MM.1S (cell line): ENCODE results near the gene TSPEAR.
"Not testable (repeated sequence)": the region's sequence is repeated elsewhere in the genome, so short reads cannot be mapped to it uniquely, and the experiment has no call there.

Source experiments
- DNase-seq: peaks from one replicate; pipeline ENCODE4 v3.0.0-alpha.2; 2015
- H2AFZ ChIP-seq: fragments of 300-600 bp; sonication (generic); 2 replicates; pipeline ENCODE4 v1.6.0; 2016; ENCODE audit warnings: antibody characterized with exemption, low read length
- H3F3A ChIP-seq: fragments of 300-600 bp; sonication (generic); 2 replicates; pipeline ENCODE4 v1.6.1; 2016; ENCODE audit warnings: mild to moderate bottlenecking, antibody characterized with exemption, low read length, moderate library complexity, mixed read lengths; ENCODE audit not compliant: insufficient read depth
- H3K27ac ChIP-seq: fragments of 300-600 bp; sonication (generic); 2 replicates; pipeline ENCODE4 v1.5.1; 2016; ENCODE audit warnings: mild to moderate bottlenecking, low read length
- H3K27me3 ChIP-seq: fragments of 300-600 bp; sonication (generic); replicated peaks from 2 replicates; pipeline ENCODE4 v1.6.0; 2016; ENCODE audit warnings: low read length; ENCODE audit not compliant: insufficient read depth
- H3K36me3 ChIP-seq: fragments of 300-600 bp; sonication (generic); replicated peaks from 2 replicates; pipeline ENCODE4 v1.6.1; 2016; ENCODE audit warnings: mild to moderate bottlenecking, low read length, mixed read lengths; ENCODE audit not compliant: insufficient read depth
- H3K4me1 ChIP-seq: fragments of 300-600 bp; sonication (generic); 2 replicates; pipeline ENCODE4 v1.6.1; 2016; ENCODE audit warnings: low read length, mixed read lengths
- H3K4me2 ChIP-seq: fragments of 300-600 bp; sonication (generic); 2 replicates; pipeline ENCODE4 v1.6.0; 2016; ENCODE audit warnings: low read depth, low read length
- H3K4me3 ChIP-seq: fragments of 300-600 bp; sonication (generic); 2 replicates; pipeline ENCODE4 v1.5.1; 2016; ENCODE audit warnings: low read length, mixed read lengths
- H3K79me2 ChIP-seq: fragments of 300-600 bp; sonication (generic); 2 replicates; pipeline ENCODE4 v1.6.1; 2016; ENCODE audit warnings: mixed run types, low read length, mixed read lengths
- H3K9ac ChIP-seq: fragments of 300-600 bp; sonication (generic); 2 replicates; pipeline ENCODE4 v1.6.1; 2016; ENCODE audit warnings: low read length, mixed read lengths
- H3K9me2 ChIP-seq: fragments of 300-600 bp; sonication (generic); replicated peaks from 2 replicates; pipeline ENCODE4 v1.6.1; 2016; ENCODE audit warnings: mild to moderate bottlenecking, low read length, mixed read lengths; ENCODE audit not compliant: insufficient read depth
- H3K9me3 ChIP-seq: fragments of 300-600 bp; sonication (generic); replicated peaks from 2 replicates; pipeline ENCODE4 v1.6.1; 2016; ENCODE audit warnings: mild to moderate bottlenecking, low read length, mixed read lengths; ENCODE audit not compliant: insufficient read depth
- H4K20me1 ChIP-seq: fragments of 300-600 bp; sonication (generic); 2 replicates; pipeline ENCODE4 v1.6.1; 2016; ENCODE audit warnings: mild to moderate bottlenecking, low read length, moderate library complexity, mixed read lengths; ENCODE audit not compliant: insufficient read depth
- EZH2 ChIP-seq: fragments of 300-600 bp; sonication (generic); optimal IDR thresholded peaks from 2 replicates; pipeline ENCODE3; 2017; ENCODE audit warnings: low read depth, mild to moderate bottlenecking, antibody characterized with exemption, low read length, mixed read lengths
- EZH2phosphoT487 ChIP-seq: fragments of 300-600 bp; sonication (generic); IDR thresholded peaks from 2 replicates; pipeline ENCODE4 v1.6.1; 2018; ENCODE audit warnings: antibody characterized with exemption, low read length
- TF ChIP-seq, protein P1 (sequence below): fragments of 300-600 bp; sonication (generic); IDR thresholded peaks from 2 replicates; pipeline ENCODE4 v1.5.1; 2016; ENCODE audit warnings: antibody characterized with exemption, low read length, mixed read lengths

Gene TSPEAR

DNA sequence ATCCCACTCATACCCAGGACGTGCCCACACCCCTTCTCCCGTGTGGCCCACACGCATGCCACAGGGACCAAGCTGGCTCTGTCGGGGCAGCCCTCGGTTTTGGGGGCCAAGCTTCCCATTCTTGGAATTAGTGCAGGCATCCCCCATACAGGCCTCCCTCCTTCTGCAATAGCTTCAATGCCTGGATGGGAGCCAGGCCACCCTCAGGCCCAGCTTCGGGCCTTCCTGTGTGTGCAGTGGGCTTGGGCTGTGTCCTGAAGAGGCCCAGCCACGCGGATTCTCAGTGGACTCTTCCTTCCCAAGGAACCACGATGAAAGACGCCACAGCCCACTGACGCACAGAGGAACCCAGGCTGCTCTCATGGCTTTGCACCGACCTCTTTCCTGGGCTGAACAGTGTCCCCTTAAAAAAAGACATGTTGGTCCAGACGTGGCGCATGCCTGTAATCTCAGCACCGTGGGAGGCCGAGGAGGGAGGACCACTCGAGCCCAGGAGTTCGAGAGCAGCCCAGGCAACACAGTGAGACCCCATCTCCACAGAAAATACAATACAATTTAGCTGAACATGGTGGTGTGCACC lies 61.8 kb downstream of the TSPEAR start:
- Histone ChIP-seq H4K20me1 (no peaks in the 10 kb centered on the region), H3K9me3 (no peaks in the 10 kb centered on the region; the same call in 1 of the 2 replicates), H3K27me3 (peaks cover 94% of the 10 kb centered on the region), H3K79me2 (no peaks in the 10 kb centered on the region), H2AFZ (no peak overlapping the region), H3K36me3 (no peaks in the 10 kb centered on the region), H3K4me1 (no peaks in the 10 kb centered on the region), H3K9ac (no peak overlapping the region), H3F3A (no peaks in the 10 kb centered on the region), H3K9me2 (no peaks in the 10 kb centered on the region), H3K27ac (no peak overlapping the region), H3K4me3 (no peak overlapping the region), H3K4me2 (no peak overlapping the region)
- no peak for DNase-seq
- no peak for TF ChIP-seq EZH2phosphoT487
- TF ChIP-seq, protein P1, sequence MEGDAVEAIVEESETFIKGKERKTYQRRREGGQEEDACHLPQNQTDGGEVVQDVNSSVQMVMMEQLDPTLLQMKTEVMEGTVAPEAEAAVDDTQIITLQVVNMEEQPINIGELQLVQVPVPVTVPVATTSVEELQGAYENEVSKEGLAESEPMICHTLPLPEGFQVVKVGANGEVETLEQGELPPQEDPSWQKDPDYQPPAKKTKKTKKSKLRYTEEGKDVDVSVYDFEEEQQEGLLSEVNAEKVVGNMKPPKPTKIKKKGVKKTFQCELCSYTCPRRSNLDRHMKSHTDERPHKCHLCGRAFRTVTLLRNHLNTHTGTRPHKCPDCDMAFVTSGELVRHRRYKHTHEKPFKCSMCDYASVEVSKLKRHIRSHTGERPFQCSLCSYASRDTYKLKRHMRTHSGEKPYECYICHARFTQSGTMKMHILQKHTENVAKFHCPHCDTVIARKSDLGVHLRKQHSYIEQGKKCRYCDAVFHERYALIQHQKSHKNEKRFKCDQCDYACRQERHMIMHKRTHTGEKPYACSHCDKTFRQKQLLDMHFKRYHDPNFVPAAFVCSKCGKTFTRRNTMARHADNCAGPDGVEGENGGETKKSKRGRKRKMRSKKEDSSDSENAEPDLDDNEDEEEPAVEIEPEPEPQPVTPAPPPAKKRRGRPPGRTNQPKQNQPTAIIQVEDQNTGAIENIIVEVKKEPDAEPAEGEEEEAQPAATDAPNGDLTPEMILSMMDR: no peak
- no peak for TF ChIP-seq EZH2

DNA sequence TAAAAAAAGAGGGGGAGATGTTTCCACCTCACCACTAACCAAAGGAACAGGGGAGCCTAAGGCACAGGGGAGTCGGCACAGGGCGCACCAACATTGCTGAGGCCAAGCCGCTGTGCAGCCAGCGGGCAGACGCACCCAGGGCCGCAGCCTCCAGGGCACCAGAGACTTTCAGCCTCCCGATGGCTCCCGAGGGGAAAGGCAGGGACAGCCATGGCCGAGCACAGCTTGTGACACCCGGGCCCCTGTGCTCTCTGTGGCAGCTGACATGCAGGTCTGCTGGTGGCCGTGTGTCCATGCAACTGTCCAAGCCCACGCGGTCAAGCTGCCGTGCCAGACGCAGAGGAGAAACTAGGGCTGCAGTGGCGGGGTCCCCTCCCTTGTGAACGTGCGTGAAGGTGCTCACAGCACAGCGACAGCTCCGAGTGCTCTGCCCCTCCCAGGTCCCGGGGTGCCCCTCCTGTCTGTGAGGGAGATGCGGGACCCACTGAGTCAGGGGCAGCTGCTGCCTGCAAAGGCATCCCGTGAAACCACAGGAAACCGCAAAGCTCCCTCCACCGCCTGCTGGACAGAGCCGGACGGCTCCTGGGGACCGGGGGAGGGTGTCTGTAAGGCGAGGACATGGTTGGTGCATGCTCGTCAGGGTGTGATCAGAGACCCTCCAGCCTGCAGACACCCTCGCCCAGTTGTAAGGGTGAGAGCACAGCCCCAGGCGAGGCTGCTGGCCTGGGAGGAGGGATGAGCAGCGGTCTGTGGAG lies 62.6 kb downstream of the TSPEAR start:
- H4K20me1 ChIP-seq: no peaks in the 10 kb centered on the region
- H3F3A ChIP-seq: no peaks in the 10 kb centered on the region
- TF ChIP-seq, protein P1: no peak
- TF ChIP-seq EZH2 (no peak), EZH2phosphoT487 (no peak)
- no peak overlapping the region for H2AFZ ChIP-seq
- no peaks in the 10 kb centered on the region for H3K4me1 ChIP-seq
- no peaks in the 10 kb centered on the region for H3K36me3 ChIP-seq
- H3K9me3 ChIP-seq: no peaks in the 10 kb centered on the region; the same call in 1 of the 2 replicates
- H3K9me2 ChIP-seq: no peaks in the 10 kb centered on the region
- H3K79me2 ChIP-seq: no peaks in the 10 kb centered on the region
- no peak overlapping the region for H3K9ac ChIP-seq
- H3K27ac ChIP-seq: no peak overlapping the region
- no peak overlapping the region for H3K4me2 ChIP-seq
- no peak for DNase-seq
- no peak overlapping the region for H3K4me3 ChIP-seq
- H3K27me3 ChIP-seq: peaks cover 95% of the 10 kb centered on the region

DNA sequence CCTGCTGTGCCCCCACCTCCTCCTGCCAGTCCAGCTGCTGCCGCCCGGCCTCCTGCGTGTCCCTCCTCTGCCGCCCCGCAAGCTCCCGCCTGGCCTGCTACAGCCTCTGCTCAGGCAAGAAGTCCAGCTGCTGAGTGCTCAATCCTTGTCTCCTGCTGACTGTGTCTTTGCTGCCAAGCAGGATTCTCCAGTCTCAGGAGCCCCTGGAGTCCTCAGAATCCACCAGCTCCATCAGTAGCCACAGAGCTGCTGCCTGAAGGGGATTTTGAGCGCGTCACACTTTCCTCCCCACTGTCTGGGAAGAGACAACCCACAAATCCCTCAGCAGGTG lies 64.2 kb downstream of the TSPEAR start:
- Histone ChIP-seq H3K9me2 (no peaks in the 10 kb centered on the region), H3K79me2 (no peaks in the 10 kb centered on the region), H3K4me3 (no peak overlapping the region), H3K27me3 (peaks cover 93% of the 10 kb centered on the region), H2AFZ (no peak overlapping the region), H4K20me1 (no peaks in the 10 kb centered on the region), H3K9me3 (no peaks in the 10 kb centered on the region; the same call in 1 of the 2 replicates), H3K9ac (no peak overlapping the region), H3F3A (no peaks in the 10 kb centered on the region), H3K4me1 (no peaks in the 10 kb centered on the region), H3K27ac (no peak overlapping the region), H3K4me2 (no peak overlapping the region), H3K36me3 (no peaks in the 10 kb centered on the region)
- no peak for DNase-seq
- TF ChIP-seq, protein P1: no peak
- TF ChIP-seq EZH2: no peak
- TF ChIP-seq EZH2phosphoT487: no peak

DNA sequence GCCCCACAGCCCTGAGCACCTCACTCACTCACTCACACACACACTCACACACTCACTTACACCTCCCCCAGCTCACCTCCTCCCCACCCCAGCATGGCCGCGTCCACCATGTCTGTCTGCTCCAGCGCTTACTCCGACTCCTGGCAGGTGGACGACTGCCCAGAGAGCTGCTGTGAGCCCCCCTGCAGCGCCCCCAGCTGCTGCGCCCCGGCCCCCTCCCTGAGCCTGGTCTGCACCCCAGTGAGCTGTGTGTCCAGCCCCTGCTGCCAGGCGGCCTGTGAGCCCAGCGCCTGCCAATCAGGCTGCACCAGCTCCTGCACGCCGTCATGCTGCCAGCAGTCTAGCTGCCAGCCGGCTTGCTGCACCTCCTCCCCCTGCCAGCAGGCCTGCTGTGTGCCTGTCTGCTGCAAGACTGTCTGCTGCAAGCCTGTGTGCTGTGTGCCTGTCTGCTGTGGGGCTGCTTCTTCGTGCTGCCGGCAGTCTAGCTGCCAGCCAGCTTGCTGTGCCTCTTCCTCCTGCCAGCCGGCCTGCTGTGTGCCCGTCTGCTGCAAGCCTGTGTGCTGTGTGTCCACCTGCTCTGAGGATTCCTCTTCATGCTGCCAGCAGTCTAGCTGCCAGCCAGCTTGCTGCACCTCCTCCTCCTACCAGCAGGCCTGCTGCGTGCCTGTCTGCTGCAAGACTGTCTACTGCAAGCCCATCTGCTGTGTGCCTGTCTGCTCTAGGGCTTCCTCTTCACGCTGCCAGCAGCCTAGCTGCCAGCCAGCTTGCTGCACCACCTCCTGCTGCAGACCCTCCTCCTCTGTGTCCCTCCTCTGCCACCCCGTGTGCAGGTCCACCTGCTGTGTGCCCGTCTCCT lies 64.8 kb downstream of the TSPEAR start, which contains the start of gene KRTAP10-11:
KRTAP10-11 (plus strand) TSS at position 49 of the 856 bp plus-strand sequence; CDS start at position 94, 45 bp downstream.
- not testable (repeated sequence) for H3K9ac ChIP-seq, H4K20me1 ChIP-seq, H2AFZ ChIP-seq, H3F3A ChIP-seq, H3K9me2 ChIP-seq, DNase-seq, H3K4me1 ChIP-seq, H3K4me2 ChIP-seq, H3K36me3 ChIP-seq, H3K4me3 ChIP-seq, H3K9me3 ChIP-seq, H3K27ac ChIP-seq, H3K79me2 ChIP-seq
- H3K27me3 ChIP-seq: peaks cover 95% of the 10 kb centered on the region
